GM23338 (cell line): ENCODE data around the gene KAZN. TPM values are rescaled to one million over a fixed set of nuclear protein-coding genes. Genes with fewer than 3 reads are reported as not detected.

Experiments
- ATAC-seq: fragments of 200-7000 bp; cut with Tn5 transposase; 3 replicates; pipeline ENCODE4 v1.9.1; 2020
- DNase-seq: peaks from one replicate; pipeline ENCODE4 v3.0.0-alpha.2; 2015; ENCODE audit warnings: low spot score
- H2AFZ ChIP-seq: fragments of 200-600 bp; sonication (generic); 2 replicates; pipeline ENCODE4 v1.8.0; 2016; ENCODE audit warnings: antibody characterized with exemption, mild to moderate bottlenecking, moderate library complexity
- H3F3A ChIP-seq: fragments of 200-600 bp; sonication (generic); replicated peaks from 2 replicates; pipeline ENCODE4 v1.8.0; 2017; ENCODE audit warnings: antibody characterized with exemption, mixed run types, low read depth
- H3K27ac ChIP-seq: fragments of 200-600 bp; sonication (generic); 2 replicates; pipeline ENCODE4 v1.6.1; 2016; ENCODE audit warnings: low read depth
- H3K27me3 ChIP-seq: fragments of 200-600 bp; sonication (generic); 2 replicates; pipeline ENCODE4 v1.8.0; 2016; ENCODE audit warnings: mild to moderate bottlenecking, mixed run types, moderate library complexity; ENCODE audit not compliant: insufficient read depth
- H3K36me3 ChIP-seq: fragments of 200-600 bp; sonication (generic); 2 replicates; pipeline ENCODE4 v1.8.0; 2016; ENCODE audit warnings: mild to moderate bottlenecking; ENCODE audit not compliant: insufficient read depth
- H3K4me1 ChIP-seq: fragments of 200-600 bp; sonication (generic); 2 replicates; pipeline ENCODE4 v1.8.0; 2016; ENCODE audit warnings: mild to moderate bottlenecking, moderate library complexity; ENCODE audit not compliant: insufficient read depth
- H3K4me2 ChIP-seq: fragments of 200-600 bp; sonication (generic); 2 replicates; pipeline ENCODE4 v1.7.1; 2017; ENCODE audit warnings: mixed run types
- H3K4me3 ChIP-seq: fragments of 200-600 bp; sonication (generic); 2 replicates; pipeline ENCODE4 v1.6.1; 2016; ENCODE audit warnings: mixed run types
- H3K79me2 ChIP-seq: fragments of 200-600 bp; sonication (generic); replicated peaks from 2 replicates; pipeline ENCODE4 v1.8.0; 2017; ENCODE audit warnings: mild to moderate bottlenecking; ENCODE audit not compliant: insufficient read depth
- H3K9me2 ChIP-seq: fragments of 200-600 bp; sonication (generic); 2 replicates; pipeline ENCODE4 v1.8.0; 2017; ENCODE audit not compliant: insufficient read depth
- H4K20me1 ChIP-seq: fragments of 200-600 bp; sonication (generic); replicated peaks from 2 replicates; pipeline ENCODE4 v1.8.0; 2017; ENCODE audit warnings: mild to moderate bottlenecking; ENCODE audit not compliant: insufficient read depth
- H3K27ac Mint-ChIP-seq: 2 replicates; pipeline ENCODE4 v1.8.0; 2020; ENCODE audit warnings: inconsistent platforms, mild to moderate bottlenecking, moderate library complexity, mixed read lengths
- H3K27me3 Mint-ChIP-seq: 3 replicates; pipeline ENCODE4 v1.8.0; 2022; ENCODE audit warnings: low read depth, mild to moderate bottlenecking, moderate library complexity, mixed read lengths, inconsistent platforms; ENCODE audit not compliant: insufficient read depth, poor library complexity
- H3K36me3 Mint-ChIP-seq: 3 replicates; pipeline ENCODE4 v1.8.0; 2021; ENCODE audit warnings: low read depth, mild to moderate bottlenecking, inconsistent platforms, moderate library complexity, mixed read lengths
- H3K4me1 Mint-ChIP-seq: 3 replicates; pipeline ENCODE4 v1.8.0; 2020; ENCODE audit warnings: mild to moderate bottlenecking, inconsistent platforms, mixed read lengths
- H3K4me3 Mint-ChIP-seq: 3 replicates; pipeline ENCODE4 v1.8.0; 2021; ENCODE audit warnings: moderate library complexity, mild to moderate bottlenecking, inconsistent platforms, mixed read lengths
- H3K9me3 Mint-ChIP-seq: 3 replicates; pipeline ENCODE4 v1.8.0; 2020; ENCODE audit warnings: moderate library complexity, mild to moderate bottlenecking, inconsistent platforms, mixed read lengths
- CREB1 ChIP-seq: fragments of 250-450 bp; sonication (Bioruptor Pico); IDR thresholded peaks from 2 replicates; pipeline ENCODE4 v1.5.0; 2020; ENCODE audit warnings: low read depth, mild to moderate bottlenecking, moderate library complexity
- CTCF ChIP-seq, 2 experiments: fragments of 200-600 bp in 1 of 2; sonication (generic) in 1 of 2; conservative IDR thresholded peaks; 2 replicates each; pipeline versions ENCODE4 v1.5.1 to v1.6.1; 2016 to 2017; ENCODE audit warnings: antibody characterized with exemption in 2 of 2, low read depth in 2 of 2, mild to moderate bottlenecking in 2 of 2, moderate library complexity in 1 of 2
- EZH2 ChIP-seq: fragments of 200-600 bp; sonication (generic); IDR thresholded peaks from one replicate; pipeline ENCODE4 v1.8.0; 2017; ENCODE audit warnings: antibody characterized with exemption, mild to moderate bottlenecking, low read depth; ENCODE audit not compliant: unreplicated experiment
- EZH2phosphoT487 ChIP-seq: fragments of 200-600 bp; sonication (generic); IDR thresholded peaks from one replicate; pipeline ENCODE4 v1.8.1; 2018; ENCODE audit warnings: antibody characterized with exemption; ENCODE audit not compliant: unreplicated experiment
- JUNB ChIP-seq: IDR thresholded peaks from one replicate; pipeline ENCODE4 v1.6.1; 2016; ENCODE audit warnings: antibody characterized with exemption; ENCODE audit not compliant: unreplicated experiment
- POLR2AphosphoS5 ChIP-seq: IDR thresholded peaks from 2 replicates; pipeline ENCODE4 v1.6.1; 2016; ENCODE audit warnings: antibody characterized with exemption, low read depth
- REST ChIP-seq: IDR thresholded peaks from one replicate; pipeline ENCODE4 v1.6.1; 2018; ENCODE audit warnings: antibody characterized with exemption; ENCODE audit not compliant: unreplicated experiment
- STAT1 ChIP-seq: IDR thresholded peaks from one replicate; pipeline ENCODE4 v1.6.1; 2016; ENCODE audit warnings: antibody characterized with exemption; ENCODE audit not compliant: unreplicated experiment
- ZNF331 ChIP-seq: fragments of 250-450 bp; sonication (Bioruptor Pico); IDR thresholded peaks from 2 replicates; pipeline ENCODE4 v1.5.0; 2020; ENCODE audit warnings: low read depth, mild to moderate bottlenecking, moderate library complexity
- polyA plus RNA-seq: library from polyadenylated mRNA; unstranded; fragments of >200 nt; fragmentation: Nextera tagmentation; extraction: Ambion mirVana; gene quantifications from 2 replicates; pipeline ENCODE4 v1.2.1, GENCODE V29; 2016
- total RNA-seq: library from RNA; depleted of rRNA; stranded (reverse); fragments of >200 nt; shearing (Covaris generic); gene quantifications from 2 replicates; pipeline ENCODE4 v1.2.3, GENCODE V29; 2014

KAZN gene
- total and polyA plus RNA-seq, 2 experiments from 2014 or later = 9.9 to 15.0 TPM

- TF ChIP-seq REST (no peak), CTCF (conservative IDR thresholded peaks at IDR 0.05; ENCODE audit: low read depth in 2 of 2) (no peak), POLR2AphosphoS5 (no peak)
Observed at GRCh38 chr1:14629363-14630014, 31.0 kb downstream of the KAZN start (continued).

- peaks cover 12% of the 10 kb centered on the region; the same call in 1 of the 2 replicates for H3K4me1 ChIP-seq
- no peak overlapping the region for H3K4me3 ChIP-seq
- H4K20me1 ChIP-seq = peaks cover 4% of the 10 kb centered on the region; the same call in 1 of the 2 replicates
- Mint-ChIP-seq H3K36me3 (no peaks in the 10 kb centered on the region), H3K27ac (no peak overlapping the region), H3K27me3 (peaks cover 7% of the 10 kb centered on the region), H3K4me1 (peaks cover 13% of the 10 kb centered on the region), H3K9me3 (no peaks in the 10 kb centered on the region), H3K4me3 (no peak overlapping the region)
- no peak for ATAC-seq
- DNase-seq = no peak
- no peaks in the 10 kb centered on the region for H3K9me2 ChIP-seq
- H3K36me3 ChIP-seq = no peaks in the 10 kb centered on the region
- H3K27me3 ChIP-seq = no peaks in the 10 kb centered on the region
- H2AFZ ChIP-seq = no peak overlapping the region
- no peaks in the 10 kb centered on the region; the same call in 1 of the 2 replicates for H3F3A ChIP-seq
- peaks cover 22% of the 10 kb centered on the region; the same call in 1 of the 2 replicates for H3K79me2 ChIP-seq
- no peak overlapping the region for H3K27ac ChIP-seq
- H3K4me2 ChIP-seq = no peak overlapping the region
- TF ChIP-seq POLR2AphosphoS5 (no peak), EZH2phosphoT487 (no peak), ZNF331 (CRISPR knock-in tag) (no peak), EZH2 (no peak), JUNB (no peak), CREB1 (no peak), STAT1 (no peak), REST (no peak)
Observed at GRCh38 chr1:14630986-14631385, 32.5 kb downstream of the KAZN start.
